Ascending aorta (tissue), 2 donors: ENCODE data around the gene PDCD6IP. TPM values are rescaled to one million over a fixed set of nuclear protein-coding genes. Genes with fewer than 3 reads are reported as not detected.

Experiments
- DNase-seq, 2 donors: peaks; one replicate each; pipeline ENCODE4 v3.0.0-alpha.2; 2019; ENCODE audit warnings: low spot score in 2 of 2
- H3K27ac ChIP-seq, 2 donors: fragments of 200-600 bp; sonication (generic); one replicate each; pipeline ENCODE4 v1.5.1; 2016 to 2017; ENCODE audit warnings: mild to moderate bottlenecking in 1 of 2
- H3K27me3 ChIP-seq: fragments of 200-600 bp; sonication (generic); one replicate; pipeline ENCODE4 v1.5.1; 2017
- H3K36me3 ChIP-seq, 2 donors: fragments of 200-600 bp; sonication (generic); one replicate each; pipeline ENCODE4 v1.5.1; 2016
- H3K4me1 ChIP-seq, 2 donors: fragments of 200-600 bp; sonication (generic); one replicate each; pipeline ENCODE4 v1.5.1; 2016 to 2017; ENCODE audit warnings: mild to moderate bottlenecking in 1 of 2
- H3K4me3 ChIP-seq, 2 donors: fragments of 200-600 bp; sonication (generic); one replicate each; pipeline ENCODE4 v1.5.1; 2016 to 2017; ENCODE audit warnings: mild to moderate bottlenecking in 1 of 2
- H3K9me3 ChIP-seq, 2 donors: fragments of 200-600 bp; sonication (generic); one replicate each; pipeline ENCODE4 v1.5.1; 2016
- CTCF ChIP-seq, 3 experiments: fragments of 200-600 bp in 2 of 3; fragments of 450-650 bp in 1 of 3; sonication (generic) in 2 of 3; IDR thresholded peaks; one replicate each; pipeline ENCODE4 v1.5.1; 2016 to 2019; ENCODE audit warnings: antibody characterized with exemption in 3 of 3, mild to moderate bottlenecking in 1 of 3, moderate library complexity in 1 of 3
- intact Hi-C: fragments of 100-400 bp; cut with DNase I; formaldehyde crosslinking; loops from one replicate; pipeline ENCODE4 v1.15.1; 2023
- total RNA-seq: library from RNA; depleted of rRNA; stranded (reverse); fragments of >200 nt; gene quantifications from one replicate; pipeline ENCODE4 v1.1.0, GENCODE V29; 2016

Gene PDCD6IP
- total RNA-seq, 1 donor from 2014 or later = 347 TPM

DNA sequence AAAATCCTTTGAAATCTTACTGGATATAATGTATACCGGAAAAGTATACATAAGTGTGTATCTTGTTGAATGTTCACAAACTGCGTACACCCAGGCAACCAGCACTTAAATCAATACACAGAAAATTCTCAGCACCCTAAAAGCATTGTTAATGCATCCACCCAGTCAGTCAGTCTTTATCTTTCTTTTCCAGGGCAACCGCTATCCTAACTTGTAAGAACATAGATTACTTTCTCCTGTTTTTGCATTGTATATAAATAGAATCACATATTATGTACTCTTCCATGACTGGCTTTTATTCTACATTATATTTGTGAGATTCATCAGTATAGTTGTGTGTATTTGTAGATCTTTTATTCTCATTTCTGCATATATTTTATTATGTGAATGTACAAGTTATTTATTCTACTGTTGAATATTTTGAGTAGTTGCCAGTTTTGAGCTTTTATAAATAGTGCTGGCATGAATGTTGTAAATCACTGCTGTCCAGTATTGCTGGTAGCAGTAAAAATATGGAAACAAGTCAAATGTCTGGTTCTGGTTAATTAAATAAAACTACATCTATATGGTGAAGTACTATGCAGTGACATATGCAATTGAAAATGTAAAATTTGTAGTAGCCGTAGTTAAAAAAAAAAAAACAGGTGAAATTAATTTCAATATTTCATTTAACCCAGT, 62.1 kb downstream of the PDCD6IP start:
- no peak overlapping the region for H3K4me3 ChIP-seq
- no peak overlapping the region for H3K27ac ChIP-seq
- H3K36me3 ChIP-seq = peaks cover 27 to 62% of the 10 kb centered on the region in 2 donors
- H3K4me1 ChIP-seq = no peaks in the 10 kb centered on the region
- H3K9me3 ChIP-seq = no peaks in the 10 kb centered on the region
- no peak for TF ChIP-seq CTCF (IDR thresholded peaks at IDR 0.05)
- intact Hi-C loops = no loop called here
- H3K27me3 ChIP-seq = no peaks in the 10 kb centered on the region
- DNase-seq = no peak

DNA sequence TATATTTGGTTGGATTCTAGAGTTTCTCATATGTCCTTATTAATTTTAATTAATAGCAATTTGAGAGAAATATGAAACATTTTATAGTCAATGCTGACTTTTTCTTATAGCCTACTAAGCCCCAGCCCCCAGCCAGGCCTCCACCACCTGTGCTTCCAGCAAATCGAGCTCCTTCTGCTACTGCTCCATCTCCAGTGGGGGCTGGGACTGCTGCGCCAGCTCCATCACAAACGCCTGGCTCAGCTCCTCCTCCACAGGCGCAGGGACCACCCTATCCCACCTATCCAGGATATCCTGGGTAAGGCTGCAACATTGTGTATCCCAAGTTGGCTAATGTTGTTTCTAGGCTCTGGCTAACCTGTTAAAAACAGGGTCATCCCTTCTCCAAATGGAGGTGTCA, 66.7 kb downstream of the PDCD6IP start:
- intact Hi-C loops = no loop called here
- no peaks in the 10 kb centered on the region for H3K27me3 ChIP-seq
- TF ChIP-seq CTCF (IDR thresholded peaks at IDR 0.05) = no peak
- H3K4me1 ChIP-seq = no peaks in the 10 kb centered on the region
- peaks cover 23 to 49% of the 10 kb centered on the region in 2 donors for H3K36me3 ChIP-seq
- H3K4me3 ChIP-seq = no peak overlapping the region
- H3K9me3 ChIP-seq = no peaks in the 10 kb centered on the region
- no peak for DNase-seq
- no peak overlapping the region for H3K27ac ChIP-seq

GRCh38 chr3:33868309-33868708, 69.9 kb downstream of the PDCD6IP start:
- Histone ChIP-seq H3K9me3 (no peaks in the 10 kb centered on the region), H3K36me3 (peaks cover 22 to 34% of the 10 kb centered on the region in 2 donors), H3K4me1 (no peaks in the 10 kb centered on the region), H3K27ac (no peak overlapping the region), H3K27me3 (no peaks in the 10 kb centered on the region), H3K4me3 (no peak overlapping the region)
- TF ChIP-seq CTCF (IDR thresholded peaks at IDR 0.05) = no peak
- no peak for DNase-seq
- intact Hi-C loops = no loop called here

- H3K27me3 ChIP-seq = no peaks in the 10 kb centered on the region
- H3K4me3 ChIP-seq = no peak overlapping the region
- H3K27ac ChIP-seq = no peak overlapping the region
- H3K36me3 ChIP-seq = peaks cover 16 to 18% of the 10 kb centered on the region in 2 donors
- DNase-seq = no peak
- intact Hi-C loops = no loop called here
- no peaks in the 10 kb centered on the region for H3K9me3 ChIP-seq
- TF ChIP-seq CTCF (IDR thresholded peaks at IDR 0.05) = no peak
- H3K4me1 ChIP-seq = no peaks in the 10 kb centered on the region
These were observed 71.5 kb downstream of the PDCD6IP start for GRCh38 chr3:33869977-33870376.

- intact Hi-C loops = no loop called here
- Histone ChIP-seq H3K36me3 (no peaks in the 10 kb centered on the region), H3K9me3 (no peaks in the 10 kb centered on the region), H3K4me3 (no peak overlapping the region), H3K4me1 (no peaks in the 10 kb centered on the region), H3K27me3 (no peaks in the 10 kb centered on the region), H3K27ac (no peak overlapping the region)
- no peak for DNase-seq
- no peak for TF ChIP-seq CTCF (IDR thresholded peaks at IDR 0.05)
These were observed 76.4 kb downstream of the PDCD6IP start for GRCh38 chr3:33874815-33875214.

DNA sequence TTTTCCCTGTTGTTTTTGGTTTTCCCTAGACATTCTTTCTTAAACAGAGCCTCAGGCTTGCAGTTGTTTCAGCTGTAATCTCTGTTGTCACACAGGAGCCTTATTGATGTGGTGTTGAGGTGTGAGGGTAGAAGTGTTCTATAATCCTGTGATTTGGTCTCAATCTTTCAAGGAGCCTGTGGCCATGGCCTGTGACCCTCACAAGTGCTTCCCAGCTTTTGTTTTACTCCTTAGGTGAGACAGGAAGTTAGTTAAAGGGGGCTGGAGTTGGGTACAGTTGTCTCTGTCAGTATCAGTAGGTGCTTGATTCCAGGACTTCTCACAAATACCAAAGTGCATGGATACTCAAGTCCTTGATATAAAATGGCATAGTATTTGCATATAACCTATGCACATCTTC, 77.2 kb downstream of the PDCD6IP start:
- TF ChIP-seq CTCF (IDR thresholded peaks at IDR 0.05) = no peak
- Histone ChIP-seq H3K4me3 (no peak overlapping the region), H3K9me3 (no peaks in the 10 kb centered on the region), H3K27me3 (no peaks in the 10 kb centered on the region), H3K4me1 (no peaks in the 10 kb centered on the region), H3K27ac (no peak overlapping the region), H3K36me3 (no peaks in the 10 kb centered on the region)
- no peak for DNase-seq
- intact Hi-C loops = no loop called here
